Measurements from ENCODE around the gene GPX7. TPM values are rescaled to one million over a fixed set of nuclear protein-coding genes. Genes with fewer than 3 reads are reported as not detected.

The GPX7 gene
- total RNA-seq, 2 donors from 2014 or later = 1.4 to 3.0 TPM

DNA sequence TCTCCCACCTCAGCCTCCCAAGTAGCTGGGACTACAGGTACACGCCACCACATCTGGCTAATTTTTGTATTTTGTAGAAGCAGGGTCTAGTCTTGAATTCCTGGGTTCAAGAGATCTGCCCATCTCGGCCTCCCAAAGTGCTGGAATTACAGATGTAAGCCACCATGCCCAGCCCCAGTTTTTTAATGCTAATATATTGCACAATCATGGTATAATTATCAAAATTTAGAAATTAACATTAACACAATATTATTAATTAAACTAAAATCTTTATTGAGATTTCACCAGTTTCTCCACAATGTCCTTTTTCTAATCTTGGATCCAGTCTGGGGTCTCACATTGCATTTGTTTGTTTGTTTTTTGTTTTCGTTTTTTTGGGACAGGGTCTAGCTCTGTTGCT lies 21.9 kb upstream of the GPX7 start:
- no peak for DNase-seq
- no peak for ATAC-seq
- intact Hi-C loops (cut with DNase I, micrococcal nuclease) = no loop called here

DNA sequence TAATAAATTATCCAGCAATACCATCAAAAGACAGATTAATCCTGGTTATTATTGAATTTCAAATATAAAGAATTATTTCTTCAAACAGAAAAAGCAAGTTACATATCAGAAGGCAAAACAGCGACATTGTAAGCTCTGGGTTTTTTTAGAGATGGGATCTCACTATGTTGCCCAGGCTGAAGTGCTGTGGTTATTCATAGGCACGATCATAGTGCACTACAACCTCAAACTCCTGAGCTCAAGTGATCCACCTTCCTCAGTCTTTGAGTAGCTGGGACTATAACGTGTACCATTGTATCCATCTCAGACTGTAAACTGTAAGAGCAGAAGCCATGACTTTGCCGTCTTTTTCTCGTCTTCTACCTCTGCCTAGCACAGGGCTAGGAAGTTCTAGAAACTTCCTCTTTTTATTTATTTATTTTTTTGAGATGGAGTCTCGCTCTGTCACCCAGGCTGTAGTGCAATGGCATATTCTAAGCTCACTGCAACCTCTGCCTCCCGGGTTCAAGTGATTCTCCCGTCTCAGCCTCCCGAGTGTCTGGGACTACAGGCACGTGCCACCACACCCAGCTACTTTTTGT lies 20.0 kb upstream of the GPX7 start:
- ATAC-seq (no peak), DNase-seq (no peak)
- intact Hi-C loops (cut with DNase I, micrococcal nuclease) = no loop called here

DNA sequence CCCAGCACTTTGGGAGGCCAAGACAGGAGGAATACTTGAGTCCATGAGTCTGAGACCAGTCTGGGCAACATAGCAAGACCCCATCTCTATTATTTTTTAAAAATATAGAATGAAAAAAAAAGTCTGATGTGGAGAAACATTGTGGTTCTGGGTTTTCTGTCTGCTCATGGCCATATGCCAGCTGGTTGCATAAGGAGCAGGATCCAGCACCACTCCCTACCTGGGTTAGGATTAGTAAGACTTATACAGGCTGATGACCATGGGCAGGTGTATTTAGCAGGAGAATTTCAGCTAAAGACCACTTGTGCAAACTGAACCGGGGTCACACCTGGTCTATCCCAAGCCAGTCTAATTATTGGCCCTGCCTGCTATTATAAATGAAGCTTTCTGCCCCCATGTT lies 16.7 kb upstream of the GPX7 start:
- ATAC-seq (no peak), DNase-seq (no peak)
- intact Hi-C loops (cut with DNase I, micrococcal nuclease) = no loop called here

DNA sequence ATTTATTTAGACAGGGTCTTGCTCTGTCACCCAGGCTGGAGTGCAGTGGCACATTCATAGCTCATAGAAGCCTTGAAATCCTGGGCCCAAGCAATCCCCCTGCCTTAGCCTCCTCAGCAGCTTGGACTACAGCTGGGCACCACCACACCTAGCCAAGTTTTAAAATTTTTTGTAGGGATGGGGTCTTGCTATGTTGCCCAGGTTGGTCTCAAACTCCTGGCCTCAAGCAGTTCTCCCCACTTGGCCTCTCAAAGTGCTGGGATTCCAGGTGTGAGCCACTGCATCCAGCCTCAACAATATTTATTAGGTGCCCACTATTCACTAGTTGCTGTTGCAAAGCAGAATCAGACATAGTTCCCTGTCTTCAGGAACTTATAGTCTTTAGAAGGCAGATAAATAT lies 14.1 kb upstream of the GPX7 start:
- ATAC-seq = no peak

DNA sequence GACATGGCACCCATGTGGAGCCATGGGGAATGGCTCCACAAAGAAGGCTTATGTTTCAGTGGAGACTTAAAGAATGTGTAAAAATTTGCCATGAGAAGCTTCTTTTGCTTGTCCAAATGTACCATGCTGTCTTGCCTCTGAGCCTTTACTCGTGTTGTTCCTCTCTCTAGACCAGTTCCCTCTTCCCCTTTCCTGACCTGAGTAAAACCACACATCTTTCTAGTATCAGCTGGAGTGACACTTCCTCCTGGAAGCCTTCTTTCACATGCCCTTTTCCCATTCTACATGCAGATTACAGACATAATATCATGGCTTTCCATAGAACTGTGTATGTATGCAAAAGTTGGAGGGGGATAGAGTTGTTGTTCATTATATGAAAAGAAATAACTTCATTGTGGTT lies 13.6 kb upstream of the GPX7 start:
- intact Hi-C loops (cut with DNase I, micrococcal nuclease) = no loop called here
- DNase-seq (no peak), ATAC-seq (no peak)

More for the DNA sequence above, 14.1 kb upstream of the GPX7 start:
- DNase-seq = no peak
- intact Hi-C loops (cut with DNase I, micrococcal nuclease) = no loop called here

DNA sequence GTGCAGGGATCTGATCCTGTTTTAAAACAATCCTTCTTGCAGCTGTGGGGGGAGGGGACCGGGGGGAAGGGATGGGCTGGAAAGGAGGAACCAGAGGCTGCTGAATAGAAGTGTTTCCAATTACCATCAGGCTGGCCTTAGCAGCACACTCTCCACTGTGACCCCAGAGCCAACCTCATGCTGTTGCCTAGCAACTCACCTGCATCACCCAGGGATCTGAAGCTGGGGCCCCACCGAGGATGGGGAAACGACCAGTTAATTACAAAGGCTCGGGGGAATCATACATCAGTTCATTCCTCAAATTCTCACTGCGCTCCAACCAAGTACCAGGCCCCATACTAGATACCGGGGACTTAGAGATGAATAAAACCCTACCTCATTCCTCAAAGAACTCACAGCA lies 11.9 kb upstream of the GPX7 start:
- DNase-seq (no peak), ATAC-seq (no peak)
- intact Hi-C loops (cut with DNase I, micrococcal nuclease) = no loop called here

DNA sequence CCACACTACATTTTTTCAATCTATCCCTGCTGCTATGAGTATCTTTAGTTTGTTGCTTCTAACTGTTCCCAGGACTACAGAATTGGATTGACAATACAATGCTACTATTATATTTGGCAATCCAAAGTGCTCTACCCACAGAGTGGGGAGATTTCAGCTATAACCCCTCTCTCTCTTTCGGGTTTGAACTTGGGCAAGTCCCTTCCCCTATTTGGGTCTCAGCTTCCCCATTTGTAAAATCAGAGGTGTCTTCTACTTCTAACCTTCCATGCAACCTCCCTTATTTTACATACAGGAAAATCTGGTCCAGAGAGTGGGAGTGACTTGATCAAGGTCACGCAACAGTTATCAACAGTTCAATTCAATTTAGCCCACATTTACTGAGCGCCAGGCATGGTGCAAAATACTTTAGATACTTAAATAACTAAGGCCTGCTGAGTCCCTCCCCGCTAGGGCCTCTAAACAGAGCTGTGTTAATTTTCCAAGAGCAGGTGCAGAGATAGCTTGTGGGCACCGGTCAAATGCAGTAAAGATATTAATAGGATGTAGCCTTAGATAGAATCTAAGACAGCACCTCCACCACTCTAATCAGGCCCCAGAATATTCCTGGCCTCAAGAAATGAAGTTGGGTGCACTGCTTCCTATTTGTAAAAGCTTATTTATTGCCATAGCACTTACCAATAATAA lies 9.4 kb upstream of the GPX7 start:
- intact Hi-C loops (cut with DNase I, micrococcal nuclease) = no loop called here
- ATAC-seq (no peak), DNase-seq (no peak)

DNA sequence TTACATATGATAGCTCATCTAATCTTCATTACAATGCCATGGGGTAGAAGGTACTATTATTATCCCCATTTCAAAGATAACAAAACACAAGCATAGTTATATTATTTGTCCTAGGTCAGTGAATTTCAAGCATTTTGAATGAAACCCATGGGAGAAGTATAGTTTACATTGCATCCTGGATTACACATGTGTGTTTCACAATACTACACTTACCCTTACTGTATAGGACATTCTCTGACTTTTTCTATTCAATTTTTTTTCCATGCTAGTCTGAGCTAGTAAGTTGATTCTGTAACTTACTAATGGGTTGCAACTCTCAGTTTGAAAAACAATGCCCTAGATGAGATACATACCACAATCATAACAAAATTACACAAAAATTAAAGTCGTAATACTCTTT lies 8.7 kb upstream of the GPX7 start:
- DNase-seq (no peak), ATAC-seq (no peak)
- intact Hi-C loops (cut with DNase I, micrococcal nuclease) = no loop called here

DNA sequence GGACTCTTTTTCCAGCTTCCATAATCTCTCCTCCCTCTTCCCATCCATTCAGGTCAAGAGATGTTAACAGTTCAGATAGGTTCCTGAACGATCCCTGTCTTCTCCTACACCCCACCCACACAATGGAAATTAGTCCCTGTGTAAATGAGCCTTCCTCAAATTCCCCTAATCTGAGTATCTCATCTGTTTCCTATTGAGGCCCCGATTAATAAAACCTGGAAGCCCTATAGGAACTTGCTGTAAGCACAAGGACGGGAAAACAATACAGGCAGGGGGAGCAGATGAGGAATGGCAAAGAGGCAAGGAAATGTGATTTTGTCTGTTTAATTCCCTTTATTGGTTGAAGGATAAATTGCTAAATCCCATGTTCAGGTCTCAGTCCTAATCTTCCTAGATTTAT lies 7.1 kb upstream of the GPX7 start:
- DNase-seq (no peak), ATAC-seq (no peak)
- intact Hi-C loops (cut with DNase I, micrococcal nuclease) = no loop called here

DNA sequence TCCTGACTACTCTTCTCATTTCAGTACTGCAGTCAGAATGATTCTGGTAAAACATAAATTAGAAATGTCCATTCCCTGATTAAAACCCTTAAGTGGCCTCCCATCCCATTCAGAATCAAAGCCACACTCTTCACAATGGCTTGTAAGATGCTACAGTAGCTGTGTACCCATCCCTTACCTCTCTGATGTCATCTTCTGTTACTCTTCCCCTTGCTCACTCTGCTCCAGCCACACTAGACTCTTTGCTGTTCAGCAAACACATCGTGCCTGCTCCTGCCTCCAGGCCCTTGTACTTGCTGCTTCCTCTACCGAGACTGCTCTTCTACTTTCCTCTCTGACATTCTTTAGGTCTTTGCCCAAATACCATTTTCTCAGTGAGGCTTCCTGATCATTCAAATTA lies 4.3 kb upstream of the GPX7 start:
- intact Hi-C loops (cut with DNase I, micrococcal nuclease) = no loop called here
- ATAC-seq (no peak), DNase-seq (no peak)

DNA sequence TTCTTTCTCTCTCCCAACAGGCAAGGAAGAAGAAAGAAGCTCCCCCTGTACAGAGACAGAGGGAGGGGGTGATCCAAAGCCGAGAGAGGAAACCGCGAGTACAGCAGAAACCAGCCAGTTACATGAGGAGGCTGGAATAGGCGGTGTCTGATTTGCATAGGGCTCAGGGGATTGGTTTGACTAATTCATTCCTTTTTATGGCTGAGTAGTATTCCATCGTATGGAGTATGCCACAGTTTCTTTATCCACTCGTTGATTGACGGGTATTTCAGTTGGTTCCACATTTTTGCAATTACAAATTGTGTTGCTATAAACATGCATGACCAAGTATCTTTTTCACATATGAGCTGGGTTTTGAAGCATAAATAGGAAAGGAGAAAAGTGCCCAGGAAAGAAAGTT lies 3.4 kb upstream of the GPX7 start:
- no peak for ATAC-seq
- intact Hi-C loops (cut with DNase I, micrococcal nuclease) = no loop called here
- DNase-seq = no peak

DNA sequence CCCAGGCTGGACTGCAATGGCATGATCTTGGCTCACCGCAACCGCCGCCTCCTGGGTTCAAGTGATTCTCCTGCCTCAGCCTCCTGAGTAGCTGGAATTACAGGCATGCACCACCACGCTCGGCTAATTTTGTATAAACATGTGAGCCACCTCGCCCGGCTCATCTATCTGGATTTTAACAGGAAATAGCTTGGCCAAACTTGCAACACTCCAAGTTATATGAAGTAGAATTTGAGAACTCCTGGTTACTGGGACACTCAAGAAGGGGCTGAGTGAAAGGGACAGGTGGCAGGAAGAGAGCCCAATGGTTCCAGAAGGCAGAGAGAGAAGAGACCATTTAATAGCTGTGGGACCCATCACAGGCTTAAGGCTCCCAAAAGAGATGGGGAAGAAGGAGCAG lies 2.9 kb upstream of the GPX7 start:
- ATAC-seq (no peak), DNase-seq (no peak)
- intact Hi-C loops (cut with DNase I, micrococcal nuclease) = no loop called here

DNA sequence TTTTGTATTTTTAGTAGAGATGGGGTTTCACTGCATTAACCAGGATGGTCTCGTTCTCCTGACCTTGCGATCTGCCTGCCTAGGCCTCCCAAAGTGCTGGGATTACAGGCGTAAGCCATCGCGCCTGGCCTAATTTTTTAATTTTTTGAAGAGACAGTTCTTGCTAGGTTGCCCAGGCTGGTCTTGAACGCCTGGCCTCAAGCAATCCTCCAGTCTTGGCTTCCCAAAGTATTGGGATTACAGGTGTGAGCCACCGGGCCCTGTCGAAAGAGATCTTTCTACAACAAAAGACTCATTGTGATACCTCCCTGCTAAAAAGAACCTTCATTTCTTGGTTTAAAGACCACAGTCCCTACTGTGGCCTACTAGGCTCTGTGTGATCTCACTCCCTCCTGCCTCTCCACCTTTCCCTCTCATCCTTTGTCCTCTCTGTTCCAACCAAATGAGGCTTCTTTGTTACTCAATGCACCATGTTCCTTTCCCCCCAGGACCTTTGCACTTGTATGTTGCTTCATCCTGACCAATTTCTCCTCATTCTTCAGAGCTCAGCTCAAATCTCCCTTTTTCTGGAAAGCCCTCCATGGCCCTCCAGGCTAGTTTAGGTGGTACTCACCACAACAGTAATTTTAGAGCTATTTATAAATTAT lies 1.5 kb upstream of the GPX7 start:
- intact Hi-C loops (cut with DNase I, micrococcal nuclease) = no loop called here
- ATAC-seq (no peak), DNase-seq (no peak)

DNA sequence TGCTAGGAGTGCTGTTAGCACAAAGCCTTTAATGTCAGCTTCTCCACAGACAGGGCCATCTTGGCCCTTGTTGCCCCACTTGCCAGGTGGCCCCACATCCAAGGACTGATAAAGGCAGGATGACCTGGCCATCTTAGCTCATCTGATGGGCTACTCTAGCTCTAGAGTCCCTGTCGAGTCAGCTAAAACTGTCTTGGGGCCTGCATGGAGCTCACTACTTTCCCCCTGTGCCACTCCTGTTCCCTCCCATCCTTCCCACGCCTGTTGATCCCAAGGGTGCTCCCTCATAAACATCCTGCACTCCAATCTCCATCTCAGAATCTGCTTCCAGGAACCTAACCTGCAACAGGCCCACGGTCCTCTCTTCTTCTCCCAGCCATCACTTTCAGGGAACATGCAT lies 652 bp upstream of the GPX7 start:
- DNase-seq = no peak
- ATAC-seq = no peak
- intact Hi-C loops (cut with DNase I, micrococcal nuclease) = no loop called here

DNA sequence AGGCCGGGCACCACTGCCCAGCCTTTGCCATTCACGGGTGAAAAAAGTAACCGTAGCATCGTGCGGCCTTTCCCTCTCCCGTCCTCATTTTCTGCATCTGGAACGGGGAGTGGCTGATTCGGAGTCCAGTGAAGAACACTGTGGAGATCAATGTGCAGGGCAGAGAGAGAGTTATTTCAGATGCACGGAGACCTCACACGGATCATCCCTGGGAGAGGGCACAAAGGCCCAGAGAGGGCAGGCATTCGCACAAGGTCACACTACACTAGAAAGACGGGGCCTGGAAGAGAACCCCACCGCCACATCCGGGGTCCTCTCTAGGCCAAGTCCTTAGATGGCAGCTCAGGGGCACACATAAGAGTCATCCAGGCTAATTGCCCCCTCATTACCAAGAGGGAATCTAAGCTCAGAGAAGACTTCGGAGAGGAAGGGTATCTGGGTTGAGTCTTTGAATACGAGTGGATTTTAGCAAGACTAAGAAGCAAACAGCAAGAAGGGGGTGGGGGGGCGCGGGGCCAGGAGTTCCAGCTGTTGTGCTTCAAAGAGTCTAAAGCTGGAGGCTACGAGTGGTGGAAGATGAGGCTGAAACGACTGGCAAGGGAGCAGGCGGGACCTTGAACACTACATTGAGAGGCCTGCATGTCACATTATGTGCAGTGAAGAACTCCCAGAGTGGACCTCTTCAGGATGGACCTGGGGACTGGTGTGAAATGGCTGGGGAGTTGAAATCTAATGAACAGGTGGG lies 857 bp downstream of the GPX7 start:
- ATAC-seq = no peak
- intact Hi-C loops (cut with DNase I, micrococcal nuclease) = no loop called here
- peak in 1 of 2 donors; percentile 11 for DNase-seq

DNA sequence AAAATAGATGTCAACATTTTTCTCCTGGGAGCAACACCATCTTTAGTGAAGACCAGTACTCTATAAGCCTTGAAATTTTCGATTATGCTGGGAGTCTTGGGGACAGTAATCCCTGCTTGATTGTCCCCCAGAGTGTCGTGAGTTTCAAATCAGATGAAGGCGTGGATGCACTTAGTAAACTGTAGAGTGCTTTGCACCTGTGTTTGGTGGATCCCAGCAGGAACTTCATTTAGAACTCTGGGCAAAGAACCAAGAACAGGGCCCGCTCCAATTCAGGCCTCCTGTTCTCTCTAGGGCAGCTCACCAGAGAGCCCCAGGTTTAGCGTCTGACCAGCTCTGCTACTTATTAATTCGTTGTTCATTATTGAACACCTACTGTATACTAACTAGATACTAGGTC lies 1.5 kb downstream of the GPX7 start:
- ATAC-seq (no peak), DNase-seq (no peak)
- intact Hi-C loops (cut with DNase I, micrococcal nuclease) = no loop called here

DNA sequence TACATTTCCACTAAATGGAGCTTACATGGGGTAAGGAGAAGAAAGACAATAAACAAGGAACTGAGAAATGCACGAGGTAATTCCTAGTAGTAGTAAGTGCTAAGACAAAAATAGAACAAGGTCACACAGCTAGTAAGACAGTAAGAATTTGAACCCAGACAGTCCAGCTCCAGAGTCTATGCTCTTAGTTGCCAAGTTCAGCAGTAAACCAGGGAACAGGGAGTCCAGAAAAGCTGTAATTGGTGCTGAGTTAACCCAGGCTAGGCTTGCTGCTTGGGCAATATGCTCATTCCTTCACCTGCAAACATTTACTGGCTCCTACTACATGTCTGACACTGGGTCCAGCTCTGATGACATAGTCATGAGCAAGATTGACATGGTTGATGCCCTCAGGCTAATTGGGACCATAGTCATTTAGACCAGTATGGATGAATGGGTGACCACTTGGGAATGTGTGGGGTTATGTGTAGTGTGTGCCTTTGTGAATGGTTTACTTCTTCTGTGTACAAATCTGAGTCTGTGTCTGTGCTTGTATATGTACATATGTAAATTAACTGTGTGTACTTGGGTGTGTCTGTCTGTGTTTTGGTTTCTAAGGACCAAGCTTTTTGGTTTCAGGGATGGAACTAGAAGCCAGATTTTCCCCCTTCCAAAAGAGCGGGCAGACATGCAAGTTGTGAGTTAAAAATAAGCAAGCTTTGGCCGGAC lies 2.0 kb downstream of the GPX7 start:
- ATAC-seq (no peak), DNase-seq (no peak)
- intact Hi-C loops (cut with DNase I, micrococcal nuclease) = no loop called here

DNA sequence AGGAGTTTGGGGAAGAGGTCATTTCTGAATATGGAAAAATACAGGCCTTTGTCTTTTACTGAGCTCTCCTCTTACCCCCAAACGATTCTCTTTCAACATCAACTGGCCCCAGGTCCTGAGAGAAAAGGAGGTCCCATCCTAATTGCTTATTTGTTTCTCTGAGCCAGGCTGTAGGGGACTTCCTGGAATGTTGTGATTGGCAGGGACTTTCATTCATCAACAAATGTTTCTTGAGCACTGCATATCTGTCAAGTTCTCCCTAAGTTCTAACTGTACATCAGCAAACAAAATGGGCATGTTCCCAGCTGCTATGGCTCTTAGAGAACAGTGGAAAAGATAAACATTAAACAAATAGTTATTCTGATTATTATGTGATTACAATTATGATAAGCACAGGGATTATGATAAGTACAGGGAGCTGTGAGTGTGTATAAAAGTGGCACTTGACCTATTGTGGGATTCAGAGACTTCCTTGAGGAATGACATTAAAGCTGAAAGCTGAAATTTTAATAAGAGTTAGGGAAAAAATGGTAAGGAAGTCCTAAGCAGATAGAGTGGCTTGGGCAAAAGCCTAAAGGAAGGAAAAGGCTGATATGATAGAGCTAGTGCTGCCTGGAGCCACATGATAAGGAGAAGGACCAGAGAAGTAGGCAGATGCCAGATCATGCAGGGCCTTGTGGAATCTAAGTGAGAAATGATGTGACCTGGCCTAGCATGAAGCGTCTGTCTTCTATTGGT lies 11.6 kb downstream of the GPX7 start:
- DNase-seq (no peak), ATAC-seq (no peak)
- intact Hi-C loops (cut with DNase I, micrococcal nuclease) = no loop called here

DNA sequence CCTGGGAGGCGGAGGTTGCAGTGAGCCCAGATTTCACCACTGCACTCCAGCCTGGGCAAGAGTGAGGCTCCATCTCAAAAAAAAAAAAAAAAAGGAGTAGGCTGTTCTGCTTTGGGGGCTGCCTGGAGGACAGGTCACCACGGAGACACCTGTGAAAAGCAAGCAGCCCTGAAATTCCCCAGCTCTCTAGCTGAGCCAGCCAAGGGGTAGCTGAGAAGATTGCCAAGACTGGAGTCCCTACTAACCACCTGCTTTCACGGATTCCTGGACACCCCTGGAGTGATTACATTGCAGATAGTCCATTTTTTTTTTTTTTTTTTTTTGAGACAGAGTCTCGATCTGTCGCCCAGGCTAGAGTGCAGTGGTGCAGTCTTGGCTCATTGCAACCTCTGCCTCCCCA lies 12.5 kb downstream of the GPX7 start:
- intact Hi-C loops (cut with DNase I, micrococcal nuclease) = no loop called here
- no peak for ATAC-seq
- DNase-seq = no peak
